ENCODE data around the gene HMCN2.

GRCh38 chr9:130373679-130374325 lies 108.2 kb downstream of the HMCN2 start:
- TF ChIP-seq CTCF (IDR thresholded peaks at IDR 0.05) (no peak), ZFX (IDR thresholded peaks at IDR 0.05; ENCODE audit: borderline replicate concordance) (no peak)

All from 22Rv1 (cell line).